Measurements from ENCODE around the gene PNPLA7. TPM values are rescaled to one million over a fixed set of nuclear protein-coding genes. Genes with fewer than 3 reads are reported as not detected.
"Not testable (repeated sequence)": the region's sequence is repeated elsewhere in the genome, so short reads cannot be mapped to it uniquely, and the experiment has no call there.

Gene PNPLA7
- total and polyA plus RNA-seq, 5 donors: 5.5 to 13.0 (median 7.6) TPM

DNA sequence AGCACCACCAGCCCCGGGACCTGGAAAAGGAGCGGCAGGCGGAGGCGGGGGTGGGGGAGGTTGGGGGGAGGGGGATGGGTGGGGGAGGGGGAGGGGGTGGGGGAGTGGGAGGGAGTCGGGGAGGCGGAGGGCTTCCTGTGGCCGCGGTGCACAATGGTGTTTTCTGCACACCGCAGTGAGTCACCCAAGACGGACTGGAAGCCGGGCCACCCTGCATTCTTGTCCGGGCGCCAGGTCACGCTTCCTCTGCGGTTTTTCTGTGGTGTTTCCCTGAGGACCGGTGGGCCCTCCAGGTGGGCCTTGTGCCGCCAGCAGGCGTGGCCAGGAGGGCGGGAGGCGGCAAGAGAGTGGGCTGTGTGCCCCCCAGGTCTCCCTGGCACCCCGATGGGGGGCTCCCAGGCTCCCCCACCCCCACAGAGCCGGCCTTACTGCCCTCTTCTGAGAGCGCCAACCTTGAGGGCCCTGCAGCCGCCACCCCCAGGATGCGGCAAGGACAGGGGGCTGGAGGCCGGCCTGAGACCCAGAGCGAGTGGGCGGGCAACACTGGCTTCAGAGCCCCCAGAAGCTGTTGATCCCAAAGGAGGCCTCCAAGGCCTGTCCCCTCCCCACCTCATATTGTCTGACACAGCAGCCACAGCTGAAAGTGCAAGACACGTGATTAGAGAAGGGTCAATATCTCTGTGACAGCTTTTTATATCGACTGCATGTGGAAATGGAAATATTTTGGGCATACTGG is 138.4 kb downstream of the PNPLA7 start:
- WGBS: 37% methylated on average over 28 of the region's 30 CpGs
- H3K4me1 ChIP-seq (ENCODE audit: control insufficient read depth, insufficient read depth, low read length): no peaks in the 10 kb centered on the region
- no peaks in the 10 kb centered on the region for H3K27me3 ChIP-seq (ENCODE audit: control insufficient read depth, insufficient read depth)
- intact Hi-C loops (cut with DNase I): no loop called here
- no peaks in the 10 kb centered on the region for H3K9me3 ChIP-seq (ENCODE audit: control insufficient read depth, low read length)
- DNase-seq (peak; percentile 82 to 91 (median 88)), ATAC-seq (peak; percentile 36 to 75)
- H3K4me3 ChIP-seq (ENCODE audit: low read length): no peak overlapping the region
- peak overlapping the region; percentile 86 for H3K27ac ChIP-seq (ENCODE audit: low read length)

DNA sequence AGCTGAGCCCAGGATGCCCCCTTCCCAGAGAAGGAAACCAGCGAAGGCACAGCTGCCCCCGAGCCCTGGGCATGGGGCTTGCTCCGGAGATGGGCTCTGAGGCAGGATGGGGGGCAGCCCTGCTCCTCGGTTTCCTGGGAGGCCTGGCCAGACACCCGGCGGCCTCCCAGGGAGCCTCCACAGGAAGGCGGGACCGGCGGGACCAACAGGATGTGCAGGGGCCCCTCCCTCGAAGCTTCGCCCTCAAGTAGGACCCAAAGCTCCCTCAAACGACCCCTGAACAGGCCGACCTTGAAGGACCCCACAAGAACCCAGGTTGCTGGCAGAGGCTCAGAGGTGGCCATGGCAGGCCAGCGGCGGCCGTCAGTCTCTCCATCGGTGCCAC is 138.9 kb downstream of the PNPLA7 start:
- DNase-seq (peak in 2 of 3 donors; percentile 36 to 65), ATAC-seq (peak in 1 of 2 donors; percentile 13)
- no peaks in the 10 kb centered on the region for H3K27me3 ChIP-seq (ENCODE audit: control insufficient read depth, insufficient read depth)
- H3K27ac ChIP-seq (ENCODE audit: low read length): peak overlapping the region; percentile 38
- no peaks in the 10 kb centered on the region for H3K4me1 ChIP-seq (ENCODE audit: control insufficient read depth, insufficient read depth, low read length)
- no peaks in the 10 kb centered on the region for H3K9me3 ChIP-seq (ENCODE audit: control insufficient read depth, low read length)
- 47% methylated on average over 17 of the region's 17 CpGs for WGBS
- intact Hi-C loops (cut with DNase I): no loop called here
- no peak overlapping the region for H3K4me3 ChIP-seq (ENCODE audit: low read length)

GRCh38 chr9:137410891-137411249 is 139.3 kb downstream of the PNPLA7 start:
- ATAC-seq: no peak
- no peaks in the 10 kb centered on the region for H3K27me3 ChIP-seq (ENCODE audit: control insufficient read depth, insufficient read depth)
- intact Hi-C loops (cut with DNase I): no loop called here
- no peaks in the 10 kb centered on the region for H3K4me1 ChIP-seq (ENCODE audit: control insufficient read depth, insufficient read depth, low read length)
- peak overlapping the region; percentile 38 for H3K27ac ChIP-seq (ENCODE audit: low read length)
- DNase-seq: peak in 2 of 3 donors; percentile 35 to 67
- H3K9me3 ChIP-seq (ENCODE audit: control insufficient read depth, low read length): no peaks in the 10 kb centered on the region
- 75% methylated on average over 15 of the region's 15 CpGs for WGBS
- no peak overlapping the region for H3K4me3 ChIP-seq (ENCODE audit: low read length)

DNA sequence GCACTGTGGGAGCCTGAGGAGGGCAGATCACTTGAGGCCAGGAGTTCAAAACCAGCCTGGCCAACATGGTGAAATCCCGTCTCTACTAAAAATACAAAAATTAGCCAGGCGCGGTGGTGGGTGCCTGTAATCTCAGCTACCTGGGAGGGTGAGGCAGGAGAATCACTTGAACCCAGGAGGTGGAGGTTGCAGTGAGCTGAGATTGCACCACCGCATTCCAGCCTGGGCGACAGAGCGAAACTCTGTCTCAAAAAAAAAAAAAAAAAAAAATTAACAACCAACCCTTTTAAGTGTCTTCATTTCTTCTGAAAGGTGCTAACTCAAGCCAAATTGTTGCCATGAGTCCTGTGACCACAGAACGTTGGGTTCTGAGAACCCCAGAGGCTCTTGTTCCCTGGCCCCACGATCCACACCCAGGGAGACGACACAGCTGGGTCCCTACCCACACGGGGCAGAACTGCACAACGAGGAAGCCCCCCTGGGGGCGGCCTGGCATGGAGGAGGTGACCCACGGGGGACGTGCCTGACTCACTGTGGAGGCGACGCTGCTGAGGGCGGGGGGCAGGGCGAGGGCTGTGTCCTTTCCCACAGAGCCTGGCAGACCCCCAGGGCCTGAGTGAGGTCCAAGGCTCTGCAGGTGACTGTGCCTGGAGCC is 139.8 kb downstream of the PNPLA7 start:
- H3K4me1 ChIP-seq (ENCODE audit: control insufficient read depth, insufficient read depth, low read length); H3K4me3 ChIP-seq (ENCODE audit: low read length); ATAC-seq; H3K27me3 ChIP-seq (ENCODE audit: control insufficient read depth, insufficient read depth); H3K9me3 ChIP-seq (ENCODE audit: control insufficient read depth, low read length); intact Hi-C loops (cut with DNase I): not testable (repeated sequence)
- peak overlapping the region; percentile 38 for H3K27ac ChIP-seq (ENCODE audit: low read length)
- 80% methylated on average over 18 of the region's 18 CpGs for WGBS
- peak in 2 of 3 donors; percentile 16 to 49 for DNase-seq

Small RNA genes lying within 50 kb of the gene (microRNA-seq; reads per million reads assigned to microRNA genes)
- 0 reads per million in 2 donors for gene MIR7114

Other genes starting within 250 kb of the PNPLA7 start
- 10 to 100 TPM in 1 of 4 donors, 1 to 10 TPM in 3; 4.5 to 14.5 (median 7.9) TPM for gene NRARP, start 248.1 kb downstream of the PNPLA7 start, total RNA-seq
- 4.2 TPM for gene NRARP, start 248.1 kb downstream of the PNPLA7 start, polyA plus RNA-seq
- 10 to 100 TPM in 2 of 4 donors, 1 to 10 TPM in 2; 7.9 to 13.4 (median 11.1) TPM for gene EXD3, start 127.2 kb downstream of the PNPLA7 start, total RNA-seq
- 14.6 TPM for gene EXD3, start 127.2 kb downstream of the PNPLA7 start, polyA plus RNA-seq
- 1 to 10 TPM; 3.1 to 7.5 (median 4.5) TPM for gene NOXA1, start 127.0 kb downstream of the PNPLA7 start, total RNA-seq
- gene NOXA1, start 127.0 kb downstream of the PNPLA7 start, polyA plus RNA-seq: 4.3 TPM
- gene ENTPD8, start 109.0 kb downstream of the PNPLA7 start, total RNA-seq: not detected
- not detected for gene ENTPD8, start 109.0 kb downstream of the PNPLA7 start, polyA plus RNA-seq
- 10 to 100 TPM; 12.4 to 21.5 (median 18.6) TPM for gene NSMF, start 91.1 kb downstream of the PNPLA7 start, total RNA-seq
- gene NSMF, start 91.1 kb downstream of the PNPLA7 start, polyA plus RNA-seq: 25.5 TPM
- 100 to 1,000 TPM; 149 to 194 (median 185) TPM for gene MRPL41, start 1.5 kb upstream of the PNPLA7 start, total RNA-seq
- 460 TPM for gene MRPL41, start 1.5 kb upstream of the PNPLA7 start, polyA plus RNA-seq
- 10 to 100 TPM; 17.8 to 28.1 (median 21.1) TPM for gene DPH7, start 28.5 kb upstream of the PNPLA7 start, total RNA-seq
- 20.5 TPM for gene DPH7, start 28.5 kb upstream of the PNPLA7 start, polyA plus RNA-seq
- gene ZMYND19, start 40.1 kb upstream of the PNPLA7 start, total RNA-seq: 1 to 10 TPM; 7.6 to 9.4 (median 9.0) TPM
- gene ZMYND19, start 40.1 kb upstream of the PNPLA7 start, polyA plus RNA-seq: 9.5 TPM
- gene ARRDC1, start 55.3 kb upstream of the PNPLA7 start, total RNA-seq: 10 to 100 TPM; 13.7 to 24.3 (median 20.2) TPM
- 38.7 TPM for gene ARRDC1, start 55.3 kb upstream of the PNPLA7 start, polyA plus RNA-seq
- 10 to 100 TPM; 34.8 to 38.6 (median 37.1) TPM for gene EHMT1, start 68.6 kb upstream of the PNPLA7 start, total RNA-seq
- gene EHMT1, start 68.6 kb upstream of the PNPLA7 start, polyA plus RNA-seq: 23.3 TPM